RKO (cell line): ENCODE results near the gene ASTL.

ENCODE experiments used
- DNase-seq: peaks from one replicate; pipeline ENCODE4 v3.0.0-alpha.2; 2016; ENCODE audit warnings: low spot score

The ASTL gene

DNA sequence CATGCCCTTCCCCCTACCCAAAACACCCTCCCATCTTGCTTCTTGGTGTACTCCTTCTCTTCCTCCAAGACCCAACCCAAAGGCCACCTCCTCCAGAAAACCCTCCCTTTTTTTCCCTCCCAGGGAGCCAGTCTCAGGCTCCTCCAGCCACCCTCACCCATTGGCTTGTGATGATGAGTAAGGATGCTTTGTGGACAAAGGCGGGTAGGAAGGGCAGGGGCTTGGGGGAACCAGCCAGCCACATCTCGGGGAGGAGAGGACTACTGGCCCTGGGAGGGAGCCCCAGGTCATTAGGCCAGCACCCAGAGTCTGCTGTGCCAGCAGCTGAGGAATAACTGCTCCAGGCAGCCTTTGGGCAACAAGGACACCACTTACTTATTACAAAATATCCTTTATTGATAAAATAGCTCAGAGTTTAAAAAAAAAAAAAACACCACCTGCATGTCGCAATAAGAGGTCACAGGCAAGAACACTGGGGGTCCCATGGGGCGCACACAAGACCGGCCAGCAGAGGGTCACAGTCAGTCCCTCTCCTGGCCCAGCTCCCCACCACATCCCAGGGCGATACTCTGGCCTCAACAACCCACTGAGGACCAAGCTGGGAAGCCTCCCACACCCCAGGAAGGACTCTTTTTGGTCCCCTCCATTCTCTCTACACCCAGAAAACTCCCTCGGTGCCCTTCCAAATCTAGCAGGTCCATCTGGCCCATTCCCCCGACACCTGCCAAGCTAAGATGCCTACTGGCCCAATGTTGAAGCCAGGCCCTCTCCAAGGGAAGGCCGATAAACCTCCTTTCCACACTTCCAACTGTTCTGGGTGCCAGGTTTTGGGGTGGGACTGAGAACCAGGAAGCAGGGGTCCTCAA is 25.6 kb downstream of the ASTL start:
- DNase-seq, result no peak

DNA sequence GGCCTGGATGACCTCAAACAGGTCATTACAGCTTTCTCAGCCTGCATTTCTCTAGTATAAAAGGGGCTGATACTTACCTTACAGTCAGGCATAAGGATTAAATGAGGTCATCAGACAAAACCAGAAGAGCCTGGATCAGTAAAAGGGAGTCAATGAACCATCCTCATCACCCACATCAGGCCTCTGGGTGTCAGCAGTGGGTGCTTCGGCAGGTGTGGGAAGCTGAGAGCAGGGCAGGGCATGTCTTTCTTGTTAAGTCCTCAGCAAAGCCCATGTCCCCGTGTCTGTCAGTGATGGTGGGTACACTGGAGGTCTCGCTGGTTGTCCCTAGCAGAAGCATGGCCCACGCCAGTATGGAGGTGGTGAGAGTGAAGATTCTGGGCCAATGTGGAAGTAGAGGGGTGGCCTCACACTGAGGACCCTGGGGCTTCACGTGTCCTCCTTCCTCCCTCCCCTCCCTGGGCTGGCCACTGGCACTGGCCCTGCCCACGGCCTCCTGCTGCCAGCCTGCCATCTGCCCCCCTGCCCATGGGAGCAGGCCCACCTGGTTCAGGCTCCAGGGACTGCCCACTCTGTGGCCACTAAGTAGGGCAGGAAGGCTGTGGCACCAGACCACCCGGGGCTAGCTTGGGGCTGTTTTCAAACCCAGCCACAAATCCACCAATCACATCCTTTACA is 26.3 kb downstream of the ASTL start:
- DNase-seq, result peak; percentile 32

DNA sequence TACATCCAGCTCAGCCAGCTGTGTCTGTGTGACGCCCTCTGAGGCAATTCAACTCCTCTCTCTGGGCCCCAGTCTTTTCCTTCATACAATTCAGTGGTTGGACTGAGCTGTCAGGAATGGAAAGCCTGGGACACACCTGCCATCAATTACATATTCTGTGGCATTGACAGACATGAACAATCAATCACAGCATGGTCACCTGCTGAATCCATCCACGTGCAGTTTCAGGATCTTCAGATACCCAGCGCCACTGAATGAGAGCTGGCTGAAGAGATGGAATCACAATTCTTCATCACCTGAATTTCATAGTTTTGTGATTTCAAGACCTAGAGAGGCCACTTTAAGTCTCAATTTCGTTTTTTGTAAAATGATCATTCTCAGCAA is 27.1 kb downstream of the ASTL start:
- DNase-seq, result no peak

DNA sequence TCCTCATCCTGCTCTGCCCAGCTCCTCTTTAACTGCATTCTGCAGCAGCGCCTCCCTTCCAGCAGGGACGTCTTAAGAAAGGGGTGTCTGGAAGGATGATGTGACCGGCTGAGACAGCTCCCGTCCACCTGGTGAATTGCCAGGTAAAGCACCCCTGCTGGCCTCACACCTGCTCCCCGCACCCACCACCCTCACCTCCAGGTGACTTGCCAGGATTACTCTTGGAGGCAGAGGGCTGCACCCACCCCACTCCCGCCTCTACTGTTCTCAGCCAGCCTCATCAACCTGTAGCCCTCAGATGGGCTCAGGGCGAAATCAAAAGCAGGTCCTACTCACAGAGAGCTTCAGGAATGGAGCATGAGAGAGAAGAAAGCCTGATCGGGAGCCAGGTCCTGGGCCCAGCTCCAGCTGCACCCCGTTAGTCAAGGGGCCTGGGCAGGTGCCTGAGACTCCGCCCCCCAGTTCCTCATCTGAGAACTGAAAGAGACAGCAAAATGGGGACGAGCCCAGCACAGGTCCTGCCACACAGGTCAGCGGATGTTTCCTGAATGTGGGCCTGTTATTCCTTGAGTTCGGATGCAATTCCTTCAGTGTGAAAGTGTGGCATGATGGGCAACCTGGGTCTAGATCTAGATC is 27.6 kb downstream of the ASTL start:
- DNase-seq, result no peak

DNA sequence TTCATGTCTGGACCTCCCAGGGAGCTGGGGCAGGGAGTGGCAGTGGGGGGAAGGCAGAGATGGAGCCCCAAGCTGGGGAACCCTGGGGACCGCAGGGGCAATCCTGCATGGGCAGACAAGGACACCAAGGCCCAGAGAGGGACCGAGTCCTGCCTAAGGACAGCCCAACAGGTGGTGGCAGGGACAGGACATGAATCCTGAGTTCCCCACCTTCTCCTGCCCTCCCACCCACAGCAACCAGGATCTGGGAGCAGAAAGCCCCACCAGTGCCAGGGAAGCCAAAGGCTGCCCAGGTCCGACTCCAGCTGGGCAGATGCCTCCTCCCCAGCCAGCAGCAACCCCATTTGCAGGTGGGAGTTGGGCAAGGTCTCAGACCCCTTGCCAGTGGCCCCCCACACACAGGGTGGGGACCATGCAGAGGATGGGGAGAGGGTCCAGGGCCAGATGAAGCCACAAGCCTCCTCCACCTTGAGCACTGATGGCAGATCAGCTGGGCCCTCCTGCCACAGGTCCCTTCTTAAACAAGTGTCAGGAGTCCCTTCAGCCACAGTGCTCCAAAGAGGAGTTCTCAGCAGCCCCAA is 28.3 kb downstream of the ASTL start:
- DNase-seq, result no peak

DNA sequence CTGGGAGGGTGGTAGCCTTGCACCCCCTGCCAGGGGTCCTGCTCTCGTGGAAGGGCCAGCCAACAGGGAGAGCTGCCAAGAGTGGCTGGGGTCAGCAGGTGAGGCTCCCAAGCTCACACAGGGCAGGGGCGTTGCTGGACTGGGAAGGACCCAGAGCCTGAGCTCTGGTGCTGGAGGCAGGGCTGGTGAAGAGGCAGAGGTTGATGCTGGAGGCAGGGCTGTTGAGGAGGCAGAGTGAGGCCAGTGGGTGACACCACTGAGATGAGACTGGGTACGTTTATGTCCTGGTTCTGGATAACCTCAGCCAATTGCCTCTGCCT is 29.0 kb downstream of the ASTL start:
- no peak for DNase-seq

DNA sequence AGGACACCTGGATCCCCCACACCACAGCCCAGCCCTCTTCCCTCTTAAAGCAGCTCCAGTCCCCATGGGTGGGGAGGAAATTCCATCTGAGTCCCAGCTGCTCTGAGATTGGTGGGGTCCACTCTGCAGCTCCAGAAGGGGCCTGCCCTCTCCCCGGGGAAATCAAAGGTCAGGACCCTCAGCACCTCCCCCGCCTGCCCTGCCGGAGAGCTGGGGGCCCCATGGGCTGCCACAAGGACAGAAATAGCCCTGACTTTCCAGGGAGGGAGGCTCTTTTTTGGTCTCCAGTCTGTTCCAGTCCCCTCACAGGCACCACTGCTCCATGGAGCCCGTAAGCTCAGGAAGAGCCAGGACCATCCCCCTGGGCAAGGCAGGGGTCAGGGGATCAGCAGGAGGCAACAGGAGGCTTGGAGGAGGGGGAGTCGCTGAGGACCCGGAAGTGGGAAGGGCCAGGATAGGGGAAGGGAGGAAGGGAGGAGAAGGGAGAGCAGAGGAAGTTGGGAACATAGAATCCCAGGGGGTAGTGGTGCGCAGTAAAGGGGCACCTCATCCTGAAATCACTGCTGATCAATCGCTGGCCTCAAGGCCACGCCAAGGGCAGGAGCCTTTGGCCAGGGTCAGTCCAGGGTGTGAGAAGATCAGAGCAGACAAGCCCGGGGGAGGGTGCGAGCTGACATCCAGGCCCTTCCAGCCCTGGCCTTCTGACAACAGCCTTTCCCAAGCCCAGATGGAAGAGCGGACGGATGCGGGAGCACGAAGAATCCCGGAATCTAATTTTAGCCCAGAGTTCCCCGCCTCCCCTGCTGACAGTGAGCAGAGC is 29.6 kb downstream of the ASTL start:
- DNase-seq, result no peak

DNA sequence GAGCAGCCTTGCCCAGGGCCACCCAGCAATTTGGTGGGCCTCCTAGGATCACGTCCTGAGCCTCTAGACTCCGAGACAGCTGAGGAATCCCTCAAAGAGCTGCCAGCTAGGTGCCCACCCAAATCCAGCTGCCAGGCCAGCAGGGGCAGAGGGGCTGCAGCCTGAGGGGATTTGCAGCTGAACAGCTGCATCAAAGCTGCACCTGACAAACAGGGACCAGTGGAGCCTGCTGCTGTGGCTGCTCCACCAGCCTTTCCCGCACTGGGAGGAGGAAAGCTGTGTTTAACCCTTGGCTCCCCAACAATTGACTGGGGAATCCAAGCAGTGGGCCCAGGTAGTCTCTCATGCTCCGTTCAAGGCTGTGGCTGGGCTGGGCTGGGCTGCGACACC is 30.2 kb downstream of the ASTL start:
- no peak for DNase-seq

DNA sequence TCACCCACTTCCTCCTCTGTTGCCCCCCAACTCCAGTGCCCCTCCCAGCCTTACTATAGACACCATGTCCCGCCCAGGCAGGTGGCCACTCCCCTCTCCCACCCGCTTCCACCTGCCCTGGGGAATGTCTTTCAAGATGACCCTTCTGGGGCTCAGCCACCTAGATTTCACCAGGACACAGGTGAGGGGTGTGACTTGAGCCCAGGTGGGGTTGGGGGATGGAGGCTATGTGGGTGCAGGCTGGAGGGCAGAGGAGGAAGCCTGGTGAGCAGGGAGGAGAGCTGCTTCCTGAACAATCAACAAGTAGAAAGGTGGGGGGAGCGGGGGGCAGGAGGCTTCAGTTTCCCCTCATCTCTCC is 30.6 kb downstream of the ASTL start:
- no peak for DNase-seq

DNA sequence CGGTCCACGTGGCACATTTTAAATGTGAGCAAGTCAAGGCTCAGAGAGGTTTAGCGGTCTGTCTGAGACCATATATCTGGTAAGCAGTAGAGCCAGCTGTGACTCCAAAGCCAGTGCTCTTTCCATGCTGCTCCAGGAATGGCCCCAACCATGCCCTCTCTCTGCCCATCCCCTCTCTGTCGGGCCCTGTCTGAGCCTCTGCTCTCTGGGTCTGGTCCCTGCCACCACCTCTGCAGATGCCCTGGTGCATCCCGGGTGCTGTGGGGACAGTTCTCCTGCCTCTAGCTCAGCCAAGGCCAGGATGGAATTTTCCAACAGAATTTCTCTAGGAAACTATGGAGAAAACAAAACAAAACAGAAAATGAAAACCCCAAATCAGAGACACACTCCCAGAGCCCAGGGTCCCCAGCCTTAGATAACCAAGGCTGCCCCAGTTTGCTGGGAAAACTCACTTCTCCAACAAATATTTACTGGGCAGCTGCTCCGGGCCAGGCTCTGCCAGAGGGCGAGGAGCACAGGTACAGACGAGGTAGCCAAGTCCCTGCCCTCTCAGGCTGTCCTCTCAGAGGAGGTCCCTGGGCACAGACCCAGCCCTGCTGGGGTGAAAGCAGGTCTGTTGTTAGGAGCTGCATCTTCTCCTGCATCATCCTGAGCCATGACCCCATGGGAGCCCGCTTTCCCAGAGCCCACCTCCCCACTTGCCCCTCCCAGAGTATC is 31.2 kb downstream of the ASTL start:
- DNase-seq, result no peak

DNA sequence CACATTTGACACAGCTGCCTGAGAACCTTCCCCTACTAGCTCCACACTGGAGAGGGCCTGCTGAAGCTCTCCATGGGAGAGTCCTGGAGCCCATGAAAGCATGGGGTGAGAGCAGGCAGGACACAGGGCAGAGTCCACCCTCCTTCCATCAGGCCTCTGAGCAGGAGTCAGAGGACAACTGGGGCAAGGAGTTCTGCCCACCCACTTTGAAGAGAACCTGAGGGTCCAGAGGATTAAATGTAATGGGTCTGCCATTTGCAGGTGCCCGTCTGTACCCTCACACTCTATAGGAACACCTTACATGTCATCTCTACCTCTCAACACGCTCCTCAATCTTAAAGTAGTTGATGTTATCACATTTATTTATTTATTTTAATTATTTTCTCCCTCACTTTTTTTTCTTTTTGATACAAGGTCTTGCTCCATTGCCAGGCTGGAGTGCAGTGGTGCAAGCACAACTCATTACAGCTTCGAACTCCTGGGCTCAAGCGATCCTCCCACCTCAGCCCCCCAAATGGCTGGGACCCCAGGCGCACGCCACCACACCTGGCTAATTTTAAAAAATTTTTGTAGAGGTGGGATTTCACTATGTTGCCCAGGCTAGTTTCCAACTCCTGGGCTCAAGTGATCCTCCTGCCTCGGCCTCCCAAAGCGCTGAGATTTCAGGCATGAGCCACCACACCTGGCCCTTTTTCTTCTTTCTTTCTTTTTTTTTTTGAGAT is 32.1 kb downstream of the ASTL start:
- no peak for DNase-seq

DNA sequence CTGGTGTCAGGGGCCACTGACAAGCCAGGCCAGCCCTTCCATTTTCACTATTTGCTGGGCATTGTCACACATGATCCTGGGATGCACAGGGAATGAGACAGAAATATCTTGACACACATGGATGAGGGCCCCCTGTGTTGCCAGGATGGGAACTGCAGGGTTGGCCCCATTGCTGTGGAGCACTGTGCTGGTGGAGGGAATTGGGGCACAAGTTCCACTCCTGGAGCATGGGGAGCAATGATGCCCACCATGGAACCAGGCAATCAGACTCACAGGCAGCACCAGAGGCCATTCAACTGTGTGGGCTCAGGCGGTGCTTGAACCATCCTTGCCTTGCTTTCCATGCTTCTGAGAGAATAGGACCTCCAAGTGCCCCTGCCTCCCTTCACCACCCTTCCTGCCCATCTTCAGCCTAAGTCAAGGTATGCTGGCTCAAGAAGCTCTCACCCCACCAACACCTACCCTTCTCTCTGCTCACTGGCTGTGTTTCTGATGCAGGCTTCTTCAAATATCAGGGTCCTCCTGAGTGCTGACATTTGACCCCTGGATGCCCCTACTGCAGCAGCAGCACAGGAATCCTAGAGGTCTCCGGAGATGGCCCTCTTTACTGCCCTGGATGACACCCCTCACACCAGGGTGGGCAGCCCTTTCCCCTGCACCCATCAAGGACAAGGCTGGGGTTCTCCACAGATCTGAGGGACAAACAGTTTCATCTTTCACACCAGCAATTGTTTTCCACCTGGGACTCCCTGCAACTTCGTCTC is 33.0 kb downstream of the ASTL start:
- DNase-seq, result no peak

DNA sequence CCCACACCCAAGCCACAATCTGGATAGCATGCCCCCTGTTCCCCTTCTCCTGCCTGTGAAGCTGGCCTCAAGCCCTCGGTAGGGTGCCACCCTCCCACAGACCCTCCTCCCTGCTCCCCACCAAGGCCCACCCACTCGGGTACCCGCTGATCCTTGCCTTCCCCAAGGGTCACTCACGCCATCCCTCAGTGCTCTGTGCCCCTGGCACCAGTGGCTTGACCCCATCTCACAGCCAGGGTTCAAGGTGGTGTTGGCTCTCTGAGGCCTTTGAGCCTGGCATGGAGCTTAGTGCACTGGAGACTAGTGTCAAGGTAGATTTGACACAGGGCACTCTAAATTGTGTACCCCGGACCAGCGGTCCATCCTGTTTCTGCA is 33.8 kb downstream of the ASTL start:
- no peak for DNase-seq

DNA sequence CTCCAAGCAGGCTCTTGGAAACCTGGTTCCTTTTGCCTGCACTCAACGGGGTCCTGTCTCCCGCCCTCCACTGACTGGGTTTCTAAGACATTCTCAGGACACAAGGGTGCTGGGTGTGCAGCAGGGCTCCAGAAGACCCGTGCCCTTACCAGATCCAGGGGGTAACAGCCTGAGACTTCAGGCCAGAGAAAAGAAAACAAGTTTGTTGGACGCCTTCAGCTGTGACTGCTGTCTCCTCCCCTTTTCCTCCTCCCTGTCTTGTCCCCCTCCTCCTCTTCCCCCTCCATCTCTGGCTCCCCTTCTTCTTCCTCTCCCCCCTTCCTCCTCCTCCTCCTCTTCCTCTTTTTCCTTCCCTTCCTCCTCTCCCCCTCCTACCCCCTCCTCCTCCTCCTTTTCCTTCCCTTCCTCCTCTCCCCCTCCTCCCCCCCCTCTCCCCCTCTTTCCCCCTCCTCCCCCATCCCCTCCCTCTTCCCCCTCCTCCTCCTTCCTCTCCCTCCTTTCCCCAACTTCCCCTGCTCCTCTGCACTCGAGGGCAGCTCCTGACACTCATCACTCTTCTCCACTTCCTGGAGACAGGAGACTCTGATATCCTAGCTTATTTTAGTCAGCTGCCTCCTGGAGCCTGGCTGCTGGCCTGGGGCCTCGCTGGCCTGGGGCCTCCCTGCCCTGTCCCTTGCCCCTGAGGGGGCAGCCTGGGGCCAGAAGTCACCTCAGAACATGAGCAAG is 34.4 kb downstream of the ASTL start:
- DNase-seq, result no peak

DNA sequence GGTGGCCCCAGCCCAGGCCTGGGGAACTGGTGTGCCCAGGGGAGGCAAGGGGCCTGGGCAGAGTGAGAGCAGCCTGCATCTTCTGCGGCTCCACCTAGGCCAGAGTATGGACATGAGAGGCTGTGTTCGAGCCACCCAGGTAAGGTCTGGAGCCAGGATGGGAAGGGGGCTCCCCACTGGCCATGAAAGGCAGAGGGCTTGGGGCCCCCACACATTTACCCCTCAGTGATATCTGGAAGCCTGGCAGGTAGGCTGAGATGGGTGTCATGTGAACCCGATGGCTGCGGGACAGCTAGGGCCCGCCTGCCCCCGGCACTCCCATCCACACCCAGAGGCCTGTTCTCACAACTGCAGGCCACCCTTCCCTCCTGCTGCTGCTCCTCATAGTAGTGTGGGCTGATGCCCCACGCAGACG is 35.1 kb downstream of the ASTL start:
- DNase-seq, result no peak

DNA sequence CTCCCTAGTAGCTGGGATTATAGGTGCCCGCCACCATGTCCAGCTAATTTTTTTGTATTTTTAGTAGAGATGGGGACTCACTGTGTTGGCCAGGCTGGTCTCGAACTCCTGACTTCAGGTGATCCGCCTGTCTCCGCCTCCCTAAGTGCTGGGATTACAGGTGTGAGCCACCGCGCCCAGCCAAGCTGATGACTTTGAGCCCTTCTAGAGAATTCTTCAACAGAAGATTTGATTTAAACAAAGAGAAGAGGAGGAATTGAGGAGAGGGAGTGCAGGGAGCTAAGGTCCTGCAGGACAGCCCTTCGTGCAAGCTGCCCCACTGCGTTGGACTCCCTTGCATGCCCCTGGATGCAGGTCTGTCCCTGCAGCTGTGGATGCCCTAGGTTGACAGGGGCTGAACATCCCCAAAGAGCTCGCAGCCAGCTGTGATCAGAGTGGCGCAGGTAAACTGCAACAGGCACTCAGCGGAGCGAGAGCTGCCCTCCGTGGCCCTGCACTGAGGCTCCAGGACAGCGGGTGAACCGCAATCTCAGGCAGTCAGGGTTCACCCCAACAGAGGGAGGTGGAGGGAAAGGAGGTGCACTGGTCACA is 35.6 kb downstream of the ASTL start:
- DNase-seq, result no peak

DNA sequence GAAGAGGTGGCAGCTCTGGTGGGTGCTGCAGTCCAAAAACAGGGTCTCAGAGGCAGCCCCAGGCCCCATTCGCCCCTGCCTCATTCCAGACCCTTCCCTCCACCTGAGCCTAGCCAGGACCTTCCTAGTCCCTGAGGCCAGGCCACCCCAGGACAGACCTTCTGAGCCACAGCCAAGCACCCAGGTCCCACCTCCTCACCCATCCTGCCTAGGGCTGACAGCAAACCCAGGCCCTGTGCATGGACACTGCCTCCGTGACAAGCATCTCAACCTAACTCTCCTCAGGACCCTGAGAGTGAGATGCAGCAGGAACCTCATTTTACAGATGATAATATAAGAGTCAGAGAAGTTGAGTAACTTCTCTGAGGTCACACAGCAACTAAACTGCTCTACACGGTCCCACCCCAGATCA is 37.4 kb downstream of the ASTL start:
- no peak for DNase-seq

DNA sequence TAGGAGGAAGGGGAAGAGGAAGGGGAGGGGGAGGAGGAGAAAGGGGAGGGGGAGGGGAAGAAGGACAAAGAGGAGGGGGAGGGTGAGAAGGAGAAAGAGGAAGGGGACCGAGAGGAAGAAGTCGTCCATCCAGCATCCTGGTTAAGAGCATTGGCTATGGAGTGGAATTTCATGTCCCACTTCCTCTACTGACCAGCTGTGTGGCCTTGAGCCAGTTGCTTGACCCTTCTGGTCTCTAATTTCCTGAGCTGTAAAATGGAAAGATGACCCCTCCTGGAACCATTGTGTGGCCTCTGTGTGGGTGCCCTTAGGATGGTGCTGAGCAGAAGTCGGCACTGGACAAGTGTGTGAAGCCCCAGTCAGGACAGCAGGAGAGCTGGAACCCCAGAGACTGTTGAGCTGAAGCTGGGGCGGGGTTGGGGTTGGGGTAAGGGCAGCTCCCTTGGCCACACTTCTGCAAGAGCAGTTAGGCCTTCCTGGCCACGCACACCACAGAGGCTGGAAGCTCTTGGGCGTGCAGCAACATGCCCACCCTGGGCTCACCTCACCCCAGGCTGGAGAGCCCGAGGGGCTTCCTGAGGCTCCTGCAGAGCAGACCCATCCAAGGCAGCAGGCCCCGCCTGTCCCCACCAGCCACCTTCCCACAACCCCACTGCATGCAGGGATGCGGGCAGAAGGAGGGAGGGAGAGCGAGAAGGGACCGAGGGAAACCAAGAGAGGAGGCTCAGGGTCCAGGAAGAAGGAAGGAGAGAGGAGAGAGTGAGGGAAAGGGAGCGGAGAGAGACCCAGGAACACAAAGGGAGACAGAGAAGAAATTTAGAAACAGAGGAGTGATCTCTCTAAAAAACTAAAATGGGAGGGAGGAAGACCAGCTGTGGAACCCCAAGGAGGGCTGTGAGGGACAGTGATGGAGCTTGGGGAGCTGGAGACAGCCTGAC is 38.2 kb downstream of the ASTL start:
- DNase-seq, result no peak
